RWPE1 (cell line): ENCODE measurements around the gene WASF3.

Experiments used
- CTCF ChIA-PET: fragments of 350-600 bp; sonication (Branson Sonifier 250); formaldehyde crosslinking; extraction: SDS; loops from one replicate; lab custom pipeline; 2021; lab: Yijun Ruan, JAX
- POLR2A ChIA-PET: fragments of 400-600 bp; formaldehyde crosslinking; extraction: SDS; loops from one replicate; lab custom pipeline; 2020; ENCODE audit warnings: antibody characterized with exemption; ENCODE audit not compliant: low non-redundant PET; lab: Yijun Ruan, JAX
- DNase-seq: peaks from one replicate; pipeline ENCODE4 v3.0.0; 2012; ENCODE audit warnings: low spot score
- H3K27ac ChIP-seq: fragments of 450-650 bp; 2 replicates; pipeline ENCODE4 v1.5.1; 2017
- CTCF ChIP-seq: fragments of 450-650 bp; conservative IDR thresholded peaks from 2 replicates; pipeline ENCODE4 v1.5.1; 2017; ENCODE audit warnings: low read depth, mild to moderate bottlenecking

Gene WASF3

GRCh38 chr13:26579580-26579979 is 22.1 kb downstream of the WASF3 start:
- TF ChIP-seq CTCF, result no peak
- DNase-seq, result no peak
- H3K27ac ChIP-seq, result no peak overlapping the region
- ChIA-PET CTCF (no interaction called here), POLR2A (no interaction called here)

DNA sequence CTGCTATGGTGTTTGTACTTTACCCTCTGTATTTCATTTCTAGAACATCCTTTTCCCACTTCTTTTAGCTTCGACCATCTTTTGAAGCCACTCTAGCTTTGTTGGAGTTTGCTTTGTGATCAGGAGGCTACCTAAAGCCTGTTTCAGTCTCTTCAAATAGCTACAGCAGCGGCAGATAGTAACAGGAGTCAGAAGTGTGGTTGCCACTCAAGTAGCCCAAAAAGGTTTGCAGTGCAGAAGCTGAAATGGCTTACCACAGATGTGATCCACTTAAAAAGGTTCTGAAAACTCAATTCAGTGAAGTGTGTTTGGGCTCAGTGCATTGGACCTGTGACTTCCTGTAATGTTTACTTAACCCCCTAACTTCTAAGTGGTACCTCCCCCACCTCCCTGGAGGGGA is 26.2 kb downstream of the WASF3 start:
- H3K27ac ChIP-seq, result no peak overlapping the region
- CTCF ChIA-PET, result interaction anchor here (0.6 kb wide), 1 partner anchor 1694 kb away, joined by 3 read pairs; no protein-coding TSS in a partner anchor
- POLR2A ChIA-PET, result no interaction called here
- TF ChIP-seq CTCF, result no peak
- no peak for DNase-seq

GRCh38 chr13:26584713-26585112 is 27.2 kb downstream of the WASF3 start:
- no peak for TF ChIP-seq CTCF
- CTCF ChIA-PET, result no interaction called here
- H3K27ac ChIP-seq, result no peak overlapping the region

DNA sequence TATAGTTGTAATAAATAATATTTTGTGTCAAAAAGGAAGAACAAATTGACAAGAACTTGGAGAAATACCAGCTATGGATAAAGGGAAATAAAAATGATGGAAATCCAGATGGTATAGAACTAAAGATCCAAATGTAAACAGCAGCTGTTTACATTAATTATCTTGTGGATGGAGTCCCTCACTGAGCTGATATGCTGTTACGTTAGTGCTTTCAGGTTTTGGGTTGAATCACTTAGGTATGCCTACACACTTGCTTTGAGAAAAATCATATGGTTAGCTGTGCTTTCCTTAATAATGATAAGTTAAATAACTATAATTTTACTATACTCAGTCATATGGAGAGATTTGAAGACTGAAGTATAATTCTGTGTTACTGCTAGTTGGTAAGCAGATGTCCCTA is 27.7 kb downstream of the WASF3 start:
- POLR2A ChIA-PET, result no interaction called here
- DNase-seq, result no peak
- CTCF ChIA-PET, result no interaction called here
- no peak overlapping the region for H3K27ac ChIP-seq
- no peak for TF ChIP-seq CTCF

More at GRCh38 chr13:26584713-26585112, 27.2 kb downstream of the WASF3 start:
- POLR2A ChIA-PET, result no interaction called here
- peak; percentile 5 for DNase-seq

DNA sequence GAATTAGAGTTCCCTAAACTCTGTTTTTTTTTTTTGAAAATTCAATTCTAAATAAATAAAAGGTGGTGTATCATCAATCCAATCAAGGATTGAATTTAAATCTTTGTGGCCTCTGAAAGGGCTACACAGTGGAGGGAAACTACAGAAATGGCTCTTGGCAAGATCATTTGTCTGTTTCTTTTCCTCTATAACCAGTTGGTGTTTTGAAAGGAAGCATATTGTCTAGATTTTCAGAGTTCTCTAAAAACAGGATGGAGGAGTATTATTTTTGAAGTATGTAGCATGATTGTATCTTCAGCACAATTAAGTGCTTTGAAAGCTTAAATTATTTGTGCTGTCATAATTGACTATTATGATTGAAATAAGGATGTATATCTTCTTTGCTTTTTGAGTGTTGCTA is 29.8 kb downstream of the WASF3 start:
- TF ChIP-seq CTCF, result no peak
- no peak for DNase-seq
- no peak overlapping the region for H3K27ac ChIP-seq
- POLR2A ChIA-PET, result no interaction called here
- CTCF ChIA-PET, result no interaction called here

DNA sequence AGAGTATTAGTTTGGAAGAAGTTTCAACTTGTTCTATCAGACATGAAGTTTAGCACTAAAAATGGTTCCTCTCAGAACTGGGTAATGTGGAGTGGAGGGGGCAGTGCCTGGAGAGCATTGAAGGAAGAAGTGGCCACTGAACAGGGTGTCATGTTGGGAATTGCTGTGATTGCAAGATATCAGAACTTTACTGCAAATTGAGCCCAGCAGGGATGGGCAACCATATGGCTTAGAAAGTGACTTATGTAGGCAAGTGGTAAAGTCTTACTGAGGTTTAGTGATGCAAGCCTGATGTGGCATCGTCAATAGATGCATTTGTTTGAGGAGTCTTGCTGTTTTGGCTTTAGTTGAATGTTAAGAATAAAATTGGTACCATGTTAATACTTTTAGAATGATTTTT is 31.7 kb downstream of the WASF3 start:
- TF ChIP-seq CTCF, result no peak
- POLR2A ChIA-PET, result no interaction called here
- H3K27ac ChIP-seq, result no peak overlapping the region
- CTCF ChIA-PET, result interaction anchor here (0.6 kb wide), 1 partner anchor 22 kb away, joined by 3 read pairs; no protein-coding TSS in a partner anchor
- DNase-seq, result no peak
